ENCODE data around the gene ACTN1.

ACTN1 gene

GRCh38 chr14:68939181-68939892 lies 39.8 kb downstream of the ACTN1 start:
- H3K36me3 ChIP-seq (ENCODE audit: control insufficient read depth in 1 of 2, insufficient read depth in 2 of 2, low read depth in 1 of 2, low read length in 2 of 2): peaks cover 22 to 26% of the 10 kb centered on the region in 2 experiments
- H3K14ac ChIP-seq (ENCODE audit: low read length in 2 of 2): no peak overlapping the region
- H3K4me3 ChIP-seq (ENCODE audit: insufficient read depth in 1 of 2, low read depth in 1 of 2, low read length in 2 of 2): no peak overlapping the region
- H3K4me2 ChIP-seq (ENCODE audit: low read length, poor library complexity, severe bottlenecking): peak overlapping the region; percentile 30
- H3K18ac ChIP-seq (ENCODE audit: low read depth in 1 of 2, low read length in 2 of 2): peak overlapping the region; percentile 67 to 87
- H2BK5ac ChIP-seq (ENCODE audit: low read depth, low read length, poor library complexity, severe bottlenecking): peak overlapping the region; percentile 94
- H3K9me3 ChIP-seq (ENCODE audit: control insufficient read depth, low read length): no peaks in the 10 kb centered on the region
- WGBS: 72% methylated on average over 11 of the region's 11 CpGs
- H3K27me3 ChIP-seq (ENCODE audit: control insufficient read depth in 1 of 2, insufficient read depth in 1 of 2, low read length in 2 of 2): no peaks in the 10 kb centered on the region
- peak overlapping the region; percentile 43 for H4K91ac ChIP-seq (ENCODE audit: low read length)
- DNase-seq: no peak
- H2AFZ ChIP-seq (ENCODE audit: low read depth, low read length): no peak overlapping the region
- H4K8ac ChIP-seq (ENCODE audit: low read length): no peak overlapping the region
- H3K9ac ChIP-seq (ENCODE audit: low read length): peak overlapping the region; percentile 13
- peak overlapping the region; percentile 2 for H2BK120ac ChIP-seq (ENCODE audit: low read depth, low read length)
- H3K23ac ChIP-seq (ENCODE audit: low read length in 2 of 2): no peak overlapping the region
- peak overlapping the region in 1 of 2 experiments; percentile 66 for H2BK12ac ChIP-seq (ENCODE audit: low read length in 2 of 2)
- H3K4ac ChIP-seq (ENCODE audit: low read depth in 1 of 2, low read length in 2 of 2): peak overlapping the region; percentile 46 to 52
- peaks cover 60% of the 10 kb centered on the region for H3K4me1 ChIP-seq (ENCODE audit: control insufficient read depth, insufficient read depth, low read depth, low read length)
- H2AK5ac ChIP-seq (ENCODE audit: low read length, severe bottlenecking): peak overlapping the region; percentile 98
- peak overlapping the region; percentile 98 for H3K27ac ChIP-seq (ENCODE audit: low read length, poor library complexity, severe bottlenecking)
- H3K79me1 ChIP-seq (replicated peaks; ENCODE audit: low read length, poor library complexity, severe bottlenecking): no peaks in the 10 kb centered on the region
- no peak overlapping the region for H2BK15ac ChIP-seq (ENCODE audit: low read depth, poor library complexity, severe bottlenecking)

- peak; percentile 55 for DNase-seq
- H2BK12ac ChIP-seq (ENCODE audit: low read length in 2 of 2): peak overlapping the region in 1 of 2 experiments; percentile 7
- peak overlapping the region; percentile 13 for H3K9ac ChIP-seq (ENCODE audit: low read length)
- peak overlapping the region; percentile 87 to 90 for H3K18ac ChIP-seq (ENCODE audit: low read depth in 1 of 2, low read length in 2 of 2)
- peak overlapping the region; percentile 1 to 46 for H3K4ac ChIP-seq (ENCODE audit: low read depth in 1 of 2, low read length in 2 of 2)
- no peak overlapping the region for H4K8ac ChIP-seq (ENCODE audit: low read length)
- peaks cover 55% of the 10 kb centered on the region for H3K4me1 ChIP-seq (ENCODE audit: control insufficient read depth, insufficient read depth, low read depth, low read length)
- peaks cover 20 to 26% of the 10 kb centered on the region in 2 experiments for H3K36me3 ChIP-seq (ENCODE audit: control insufficient read depth in 1 of 2, insufficient read depth in 2 of 2, low read depth in 1 of 2, low read length in 2 of 2)
- 49% methylated on average over 4 of the region's 4 CpGs for WGBS
- peak overlapping the region; percentile 94 for H2BK5ac ChIP-seq (ENCODE audit: low read depth, low read length, poor library complexity, severe bottlenecking)
- peak overlapping the region in 1 of 2 experiments; percentile 69 for H3K14ac ChIP-seq (ENCODE audit: low read length in 2 of 2)
- no peaks in the 10 kb centered on the region for H3K9me3 ChIP-seq (ENCODE audit: control insufficient read depth, low read length)
- H2BK15ac ChIP-seq (ENCODE audit: low read depth, poor library complexity, severe bottlenecking): no peak overlapping the region
- H3K27me3 ChIP-seq (ENCODE audit: control insufficient read depth in 1 of 2, insufficient read depth in 1 of 2, low read length in 2 of 2): no peaks in the 10 kb centered on the region
- H3K79me1 ChIP-seq (replicated peaks; ENCODE audit: low read length, poor library complexity, severe bottlenecking): no peaks in the 10 kb centered on the region
- peak overlapping the region; percentile 2 for H2BK120ac ChIP-seq (ENCODE audit: low read depth, low read length)
- peak overlapping the region; percentile 98 for H3K27ac ChIP-seq (ENCODE audit: low read length, poor library complexity, severe bottlenecking)
- no peak overlapping the region for H3K23ac ChIP-seq (ENCODE audit: low read length in 2 of 2)
- H2AFZ ChIP-seq (ENCODE audit: low read depth, low read length): no peak overlapping the region
- H4K91ac ChIP-seq (ENCODE audit: low read length): peak overlapping the region; percentile 43
- peak overlapping the region; percentile 30 for H3K4me2 ChIP-seq (ENCODE audit: low read length, poor library complexity, severe bottlenecking)
- H2AK5ac ChIP-seq (ENCODE audit: low read length, severe bottlenecking): peak overlapping the region; percentile 98
- H3K4me3 ChIP-seq (ENCODE audit: insufficient read depth in 1 of 2, low read depth in 1 of 2, low read length in 2 of 2): no peak overlapping the region
Observed at GRCh38 chr14:68938271-68939150, 40.6 kb downstream of the ACTN1 start.

GRCh38 chr14:68937471-68938270 lies 41.4 kb downstream of the ACTN1 start:
- Histone ChIP-seq H3K79me1 (replicated peaks; ENCODE audit: low read length, poor library complexity, severe bottlenecking) (no peaks in the 10 kb centered on the region), H2AK5ac (ENCODE audit: low read length, severe bottlenecking) (peak overlapping the region; percentile 27), H3K27me3 (ENCODE audit: control insufficient read depth in 1 of 2, insufficient read depth in 1 of 2, low read length in 2 of 2) (no peaks in the 10 kb centered on the region), H3K4me3 (ENCODE audit: insufficient read depth in 1 of 2, low read depth in 1 of 2, low read length in 2 of 2) (no peak overlapping the region), H3K23ac (ENCODE audit: low read length in 2 of 2) (peak overlapping the region in 1 of 2 experiments; percentile 9), H4K8ac (ENCODE audit: low read length) (peak overlapping the region; percentile 27), H3K4ac (ENCODE audit: low read depth in 1 of 2, low read length in 2 of 2) (peak overlapping the region; percentile 1 to 60), H2BK5ac (ENCODE audit: low read depth, low read length, poor library complexity, severe bottlenecking) (peak overlapping the region; percentile 85), H3K14ac (ENCODE audit: low read length in 2 of 2) (peak overlapping the region in 1 of 2 experiments; percentile 51), H3K9ac (ENCODE audit: low read length) (no peak overlapping the region), H2BK15ac (ENCODE audit: low read depth, poor library complexity, severe bottlenecking) (peak overlapping the region; percentile 60), H2BK12ac (ENCODE audit: low read length in 2 of 2) (peak overlapping the region; percentile 3 to 49), H3K9me3 (ENCODE audit: control insufficient read depth, low read length) (no peaks in the 10 kb centered on the region), H2BK120ac (ENCODE audit: low read depth, low read length) (no peak overlapping the region), H4K91ac (ENCODE audit: low read length) (peak overlapping the region; percentile 52), H3K4me2 (ENCODE audit: low read length, poor library complexity, severe bottlenecking) (no peak overlapping the region), H3K18ac (ENCODE audit: low read depth in 1 of 2, low read length in 2 of 2) (peak overlapping the region in 1 of 2 experiments; percentile 71), H3K36me3 (ENCODE audit: control insufficient read depth in 1 of 2, insufficient read depth in 2 of 2, low read depth in 1 of 2, low read length in 2 of 2) (peaks cover 12 to 21% of the 10 kb centered on the region in 2 experiments), H3K27ac (ENCODE audit: low read length, poor library complexity, severe bottlenecking) (peak overlapping the region; percentile 76), H3K4me1 (ENCODE audit: control insufficient read depth, insufficient read depth, low read depth, low read length) (peaks cover 48% of the 10 kb centered on the region), H2AFZ (ENCODE audit: low read depth, low read length) (no peak overlapping the region)
- DNase-seq: no peak
- 65% methylated on average over 11 of the region's 11 CpGs for WGBS
